AG04450 (cell line): Measurements from ENCODE around the gene GAPVD1. TPM values are rescaled to one million over a fixed set of nuclear protein-coding genes. Genes with fewer than 3 reads are reported as not detected.

Experiments
- CTCF ChIA-PET: fragments of 300-600, 350-600 bp; formaldehyde crosslinking; extraction: SDS; loops from one replicate; lab custom pipeline; 2022; ENCODE audit warnings: antibody characterized with exemption, inconsistent platforms; lab: Charles Lee
- POLR2A ChIA-PET: fragments of 350-600 bp; formaldehyde crosslinking; extraction: SDS; loops from one replicate; lab custom pipeline; 2021; ENCODE audit warnings: antibody characterized with exemption, inconsistent platforms; lab: Yijun Ruan, JAX
- DNase-seq: peaks from one replicate; pipeline ENCODE4 v3.0.0-alpha.2; 2011; ENCODE audit warnings: low read depth, low spot score
- H3K27ac ChIP-seq: one replicate; pipeline ENCODE4 v1.5.1; 2012; ENCODE audit warnings: low read depth, low read length, control low read depth
- H3K27me3 ChIP-seq: one replicate; pipeline ENCODE4 v1.6.0; 2012; ENCODE audit warnings: low read length; ENCODE audit not compliant: control insufficient read depth, insufficient read depth
- H3K4me3 ChIP-seq: 2 replicates; pipeline ENCODE4 v1.5.1; 2011; ENCODE audit warnings: mild to moderate bottlenecking, low read depth, low read length, control low read depth
- H3K9me3 ChIP-seq: 2 replicates; pipeline ENCODE4 v1.5.1; 2012; ENCODE audit warnings: low read length; ENCODE audit not compliant: control insufficient read depth, insufficient read depth
- CTCF ChIP-seq: IDR thresholded peaks from 2 replicates; pipeline ENCODE4 v1.5.1; 2011; ENCODE audit warnings: low read depth, low read length, control low read depth, inconsistent platforms
- polyA plus RNA-seq: library from polyadenylated mRNA; depleted of rRNA; stranded (reverse); fragments of >200 nt; gene quantifications from 2 replicates; pipeline ENCODE4 v1.2.3, GENCODE V29; 2011

GAPVD1 gene
- polyA plus RNA-seq, 1 experiment: 25.8 TPM

DNA sequence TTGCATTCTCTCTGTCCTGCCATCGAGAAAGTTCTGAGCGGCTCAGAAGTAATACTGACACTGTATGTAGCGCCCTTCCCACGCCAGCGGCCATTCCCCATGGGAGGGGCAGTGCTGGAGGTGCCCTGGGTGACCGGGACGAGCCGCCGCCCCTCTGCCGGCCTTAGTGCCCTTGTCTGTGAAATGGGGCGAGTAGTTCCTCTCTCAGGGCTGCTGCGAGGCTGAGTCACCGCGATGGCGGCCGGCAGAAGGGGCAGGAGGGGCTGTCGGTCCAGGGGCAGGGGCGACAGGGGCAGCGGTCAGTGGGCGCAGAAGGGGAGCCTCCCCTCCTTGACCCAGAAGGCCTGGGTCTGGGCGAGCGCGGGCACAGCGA is 148.9 kb downstream of the GAPVD1 start:
- Histone ChIP-seq H3K9me3 (peaks cover 11% of the 10 kb centered on the region), H3K4me3 (no peak overlapping the region), H3K27ac (no peak overlapping the region), H3K27me3 (no peaks in the 10 kb centered on the region)
- POLR2A ChIA-PET: no interaction called here
- TF ChIP-seq CTCF: no peak
- CTCF ChIA-PET: no interaction called here
- no peak for DNase-seq

DNA sequence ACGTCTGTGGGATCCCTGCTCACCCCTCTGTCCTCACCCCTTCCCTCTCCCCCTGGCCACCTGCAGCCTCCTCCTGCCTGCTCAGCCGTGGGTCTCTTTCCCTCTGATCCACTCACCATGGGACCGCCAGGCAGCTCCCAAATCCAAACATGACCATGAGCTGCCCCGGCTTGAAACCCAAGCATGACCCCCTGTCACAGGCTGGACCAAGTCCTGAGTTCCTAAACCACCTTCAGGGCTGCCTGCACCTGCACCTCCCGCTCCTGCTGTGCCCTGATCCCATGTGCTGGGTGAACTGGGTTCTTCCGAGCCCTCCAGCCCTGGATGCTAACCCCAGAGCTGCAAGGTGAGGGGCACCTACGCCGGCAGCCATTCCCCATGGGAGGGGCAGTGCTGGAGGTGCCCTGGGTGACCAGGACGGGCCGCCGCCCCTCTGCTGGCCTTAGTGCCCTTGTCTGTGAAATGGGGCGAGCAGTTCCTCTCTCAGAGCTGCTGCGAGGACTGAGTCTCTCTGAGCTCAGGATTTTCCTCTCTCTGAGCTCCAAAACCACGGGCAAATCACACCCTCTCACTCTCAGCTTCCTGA is 149.6 kb downstream of the GAPVD1 start:
- CTCF ChIA-PET: no interaction called here
- no peak for TF ChIP-seq CTCF
- no peak overlapping the region for H3K4me3 ChIP-seq

GRCh38 chr9:125412166-125412565 is 150.5 kb downstream of the GAPVD1 start:
- DNase-seq: no peak
- H3K4me3 ChIP-seq: no peak overlapping the region
- H3K9me3 ChIP-seq: peaks cover 11% of the 10 kb centered on the region
- ChIA-PET CTCF (no interaction called here), POLR2A (no interaction called here)
- H3K27me3 ChIP-seq: no peaks in the 10 kb centered on the region
- no peak overlapping the region for H3K27ac ChIP-seq
- TF ChIP-seq CTCF: no peak

More for the DNA sequence above, 149.6 kb downstream of the GAPVD1 start:
- POLR2A ChIA-PET: no interaction called here
- Histone ChIP-seq H3K27me3 (no peaks in the 10 kb centered on the region), H3K9me3 (peaks cover 11% of the 10 kb centered on the region), H3K27ac (no peak overlapping the region)
- no peak for DNase-seq

DNA sequence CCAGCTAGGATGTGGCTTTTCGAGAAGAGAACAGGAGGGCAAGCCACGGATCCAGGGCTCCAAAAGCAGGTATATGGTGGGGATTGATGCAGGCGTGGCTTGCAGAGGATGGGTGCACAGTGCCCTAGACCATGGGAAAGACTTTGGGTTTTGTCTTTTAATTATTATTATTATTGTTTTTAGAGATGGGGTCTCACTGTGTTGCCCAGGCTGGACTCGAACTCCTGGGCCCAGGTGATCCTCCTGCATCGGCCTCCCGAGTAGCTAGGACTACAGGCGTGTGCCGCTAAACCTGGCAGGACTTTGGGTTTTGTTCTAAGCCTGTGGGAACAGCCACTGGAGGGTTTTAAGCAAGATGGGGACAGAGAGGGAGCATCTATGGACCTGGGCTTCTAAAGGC is 152.0 kb downstream of the GAPVD1 start:
- no peak overlapping the region for H3K27ac ChIP-seq
- CTCF ChIA-PET: no interaction called here

More for the DNA sequence above, 152.0 kb downstream of the GAPVD1 start:
- Histone ChIP-seq H3K9me3 (peaks cover 11% of the 10 kb centered on the region), H3K27me3 (no peaks in the 10 kb centered on the region), H3K4me3 (no peak overlapping the region)
- no peak for DNase-seq
- POLR2A ChIA-PET: no interaction called here
- TF ChIP-seq CTCF: no peak
